Fibroblast of the aortic adventitia (primary cell): ENCODE results near the gene MEF2A. TPM values are rescaled to one million over a fixed set of nuclear protein-coding genes. Genes with fewer than 3 reads are reported as not detected.

ENCODE experiments used
- DNase-seq: peaks from one replicate; pipeline ENCODE4 v3.0.0-alpha.2; 2010; ENCODE audit warnings: low read depth
- H3K4me3 ChIP-seq: 2 replicates; pipeline ENCODE4 v1.5.1; 2011; ENCODE audit warnings: low read depth, mild to moderate bottlenecking, control low read depth, low read length, moderate library complexity
- total RNA-seq: library from RNA; depleted of rRNA; stranded (reverse); fragments of >200 nt; gene quantifications from 2 replicates; pipeline ENCODE4 v1.2.3, GENCODE V29; 2012; ENCODE audit warnings: low replicate concordance
- TF ChIP-seq, protein P1 (sequence below): IDR thresholded peaks from 2 replicates; pipeline ENCODE4 v1.5.1; 2011; ENCODE audit warnings: mild to moderate bottlenecking, low read length, control low read depth, inconsistent platforms; ENCODE audit not compliant: insufficient read depth

MEF2A gene
- total RNA-seq, 1 donor: 95.1 TPM

DNA sequence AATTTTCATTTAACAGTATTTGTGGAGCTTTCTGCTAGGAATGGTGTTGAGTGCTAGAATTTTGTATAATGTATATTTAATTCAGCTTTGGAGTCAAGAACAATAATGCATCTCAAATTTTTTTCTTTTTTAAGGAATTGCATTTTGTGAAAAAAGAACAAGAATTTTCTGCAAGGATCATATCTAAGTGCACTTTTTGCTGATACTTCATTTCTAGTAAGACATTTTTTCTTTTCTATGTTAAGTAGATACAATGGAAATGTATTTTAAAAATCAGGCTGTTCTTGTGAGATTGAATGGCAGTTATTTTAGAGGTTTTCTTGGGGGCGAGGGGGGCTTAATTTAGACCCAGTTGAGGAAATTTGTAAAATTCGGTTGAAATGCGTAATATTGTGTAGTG lies 32.5 kb downstream of the MEF2A start:
- TF ChIP-seq, protein P1, sequence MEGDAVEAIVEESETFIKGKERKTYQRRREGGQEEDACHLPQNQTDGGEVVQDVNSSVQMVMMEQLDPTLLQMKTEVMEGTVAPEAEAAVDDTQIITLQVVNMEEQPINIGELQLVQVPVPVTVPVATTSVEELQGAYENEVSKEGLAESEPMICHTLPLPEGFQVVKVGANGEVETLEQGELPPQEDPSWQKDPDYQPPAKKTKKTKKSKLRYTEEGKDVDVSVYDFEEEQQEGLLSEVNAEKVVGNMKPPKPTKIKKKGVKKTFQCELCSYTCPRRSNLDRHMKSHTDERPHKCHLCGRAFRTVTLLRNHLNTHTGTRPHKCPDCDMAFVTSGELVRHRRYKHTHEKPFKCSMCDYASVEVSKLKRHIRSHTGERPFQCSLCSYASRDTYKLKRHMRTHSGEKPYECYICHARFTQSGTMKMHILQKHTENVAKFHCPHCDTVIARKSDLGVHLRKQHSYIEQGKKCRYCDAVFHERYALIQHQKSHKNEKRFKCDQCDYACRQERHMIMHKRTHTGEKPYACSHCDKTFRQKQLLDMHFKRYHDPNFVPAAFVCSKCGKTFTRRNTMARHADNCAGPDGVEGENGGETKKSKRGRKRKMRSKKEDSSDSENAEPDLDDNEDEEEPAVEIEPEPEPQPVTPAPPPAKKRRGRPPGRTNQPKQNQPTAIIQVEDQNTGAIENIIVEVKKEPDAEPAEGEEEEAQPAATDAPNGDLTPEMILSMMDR: no peak
- no peak overlapping the region for H3K4me3 ChIP-seq
- DNase-seq: no peak

DNA sequence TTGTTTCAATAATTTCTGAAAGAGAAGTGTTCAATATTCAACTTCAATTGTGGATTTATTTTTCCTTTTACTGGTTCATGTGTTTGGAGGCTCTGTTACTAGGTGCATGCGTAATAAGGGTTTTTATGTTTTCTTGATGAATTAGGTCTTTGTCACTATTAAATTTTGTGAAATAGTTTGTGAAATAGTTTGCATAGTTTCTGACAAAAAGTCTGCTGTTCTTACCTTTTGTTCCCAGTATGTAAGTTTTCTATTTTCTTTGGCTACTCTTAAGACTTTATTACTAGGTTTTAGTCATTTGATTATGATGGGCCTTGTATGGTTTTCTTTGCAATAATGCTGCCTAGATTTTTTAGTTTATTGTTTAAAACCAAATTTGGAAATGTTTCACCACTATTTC lies 38.0 kb downstream of the MEF2A start:
- DNase-seq: peak; percentile 45
- TF ChIP-seq, protein P1: no peak
- no peak overlapping the region for H3K4me3 ChIP-seq

DNA sequence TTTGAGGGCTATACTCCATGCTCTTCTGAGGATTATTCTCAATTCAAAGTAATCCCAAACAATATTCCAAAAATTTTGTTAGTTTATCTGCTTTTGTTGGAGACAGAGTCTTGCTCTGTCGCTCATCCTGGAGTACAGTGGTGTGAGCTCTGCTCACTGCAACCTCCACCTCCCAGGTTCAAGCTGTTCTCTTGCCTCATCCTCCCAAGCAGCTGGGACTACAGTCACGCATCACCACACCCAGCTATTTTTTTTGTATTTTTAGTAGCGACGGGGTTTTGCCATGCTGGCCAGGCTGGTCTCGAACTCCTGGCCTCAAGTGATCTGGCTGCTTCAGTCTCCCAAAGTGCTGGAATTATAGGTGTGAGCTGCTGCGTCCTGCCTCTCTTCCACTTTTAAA lies 39.1 kb downstream of the MEF2A start:
- no peak overlapping the region for H3K4me3 ChIP-seq
- TF ChIP-seq, protein P1: no peak
- no peak for DNase-seq

DNA sequence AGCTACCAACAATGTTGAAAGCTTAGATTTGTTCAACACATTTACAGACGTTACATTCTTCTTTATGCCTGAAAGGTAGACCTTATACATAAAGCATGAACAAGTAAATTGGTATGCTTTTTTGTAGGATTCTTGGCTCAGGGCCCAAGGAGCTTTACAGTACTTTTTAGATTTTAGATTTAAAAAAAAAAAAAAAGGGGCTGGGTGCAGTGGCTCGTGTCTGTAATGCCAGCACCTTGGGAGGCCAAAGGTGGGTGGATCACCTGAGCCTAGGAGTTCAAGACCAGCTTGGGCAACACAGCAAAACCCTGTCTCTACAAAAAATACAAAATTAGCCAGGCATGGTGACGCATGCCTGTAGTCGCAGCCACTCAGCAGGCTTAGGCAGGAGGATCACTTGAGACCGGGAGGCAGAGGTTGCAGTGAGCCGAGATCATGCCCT lies 39.7 kb downstream of the MEF2A start:
- DNase-seq: peak; percentile 11
- no peak overlapping the region for H3K4me3 ChIP-seq
- TF ChIP-seq, protein P1: no peak

DNA sequence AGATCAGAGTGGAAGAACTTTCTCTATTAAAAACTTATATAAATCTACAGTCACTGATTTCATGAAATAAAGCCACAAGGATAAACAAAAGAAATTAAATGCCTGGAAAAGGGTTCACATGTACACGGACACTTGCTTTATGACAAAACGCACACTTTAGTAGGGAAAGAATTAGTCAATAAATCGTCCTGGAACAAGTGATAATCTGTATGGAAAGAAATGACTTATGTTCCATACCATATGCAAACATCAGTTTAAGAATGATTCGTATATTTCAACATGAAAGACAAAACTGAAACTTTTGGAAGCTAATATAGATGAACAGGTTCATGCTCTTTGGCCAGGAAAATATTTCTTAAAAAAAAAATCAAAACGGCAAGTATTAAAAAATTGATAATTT lies 40.2 kb downstream of the MEF2A start:
- no peak for DNase-seq
- no peak overlapping the region for H3K4me3 ChIP-seq
- TF ChIP-seq, protein P1: no peak

DNA sequence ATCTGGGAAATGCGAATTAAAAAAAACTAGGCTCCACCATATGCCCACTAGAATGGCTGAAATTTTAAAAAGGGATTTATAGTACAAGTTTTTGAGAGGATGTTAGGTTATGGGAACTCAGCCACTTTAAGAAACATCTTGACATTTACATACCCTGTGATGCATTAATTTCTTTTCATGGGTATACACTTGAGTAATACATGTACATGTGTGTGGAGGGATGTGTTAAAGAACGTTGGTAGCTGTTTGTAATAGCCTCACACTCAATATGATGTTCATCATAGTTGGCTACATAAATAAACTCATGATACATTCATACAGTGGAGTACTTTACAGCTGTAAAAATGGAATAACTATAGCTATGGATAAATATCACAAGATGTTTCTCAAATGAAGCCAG lies 40.9 kb downstream of the MEF2A start:
- no peak for DNase-seq
- H3K4me3 ChIP-seq: no peak overlapping the region
- TF ChIP-seq, protein P1: no peak

DNA sequence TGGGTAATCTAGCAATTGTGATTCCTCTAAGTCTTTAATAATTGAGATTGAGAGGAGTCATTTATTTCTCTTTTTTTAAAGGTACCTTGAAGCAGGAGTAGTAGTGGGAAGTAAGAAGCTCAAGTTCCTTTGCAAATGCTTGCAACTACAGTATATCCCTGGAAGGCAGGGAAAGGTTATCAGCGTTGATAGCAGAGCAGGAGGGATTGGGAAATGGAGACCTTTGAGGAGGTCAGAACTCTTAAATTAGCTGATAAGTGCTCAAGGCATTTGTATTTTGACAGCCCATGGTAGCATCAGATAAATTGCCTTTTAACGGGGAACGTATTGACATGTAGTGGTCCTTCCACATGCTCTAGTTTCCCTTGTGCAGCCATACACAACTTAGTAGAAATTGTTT lies 47.7 kb downstream of the MEF2A start:
- no peak for DNase-seq
- no peak overlapping the region for H3K4me3 ChIP-seq
- TF ChIP-seq, protein P1: no peak
